Cardiac muscle cell (in vitro differentiated cells and primary cell): Measurements from ENCODE around the gene YRDC. TPM values are rescaled to one million over a fixed set of nuclear protein-coding genes. Genes with fewer than 3 reads are reported as not detected.

Source experiments
- DNase-seq, 2 donors: peaks; one replicate each; pipeline versions ENCODE4 v3.0.0 to v3.0.0-alpha.2; 2010 to 2017; ENCODE audit warnings: low read depth in 1 of 2, low spot score in 1 of 2
- H3K27ac ChIP-seq: fragments of 200-600 bp; sonication (generic); 2 replicates; pipeline ENCODE4 v1.5.1; 2016
- H3K27me3 ChIP-seq: fragments of 200-600 bp; sonication (generic); 2 replicates; pipeline ENCODE4 v1.6.0; 2016; ENCODE audit warnings: control low read depth
- H3K36me3 ChIP-seq: fragments of 200-600 bp; sonication (generic); 2 replicates; pipeline ENCODE4 v1.5.1; 2016; ENCODE audit warnings: control low read depth
- H3K4me1 ChIP-seq: fragments of 200-600 bp; sonication (generic); 2 replicates; pipeline ENCODE4 v1.8.1; 2017; ENCODE audit warnings: low read depth, mild to moderate bottlenecking, mixed run types
- H3K4me3 ChIP-seq: fragments of 200-600 bp; sonication (generic); 2 replicates; pipeline ENCODE4 v1.5.1; 2016; ENCODE audit warnings: mild to moderate bottlenecking
- H3K9me3 ChIP-seq: fragments of 200-600 bp; sonication (generic); 2 replicates; pipeline ENCODE4 v1.5.1; 2017; ENCODE audit warnings: low read depth, mild to moderate bottlenecking, control low read depth
- polyA plus RNA-seq: library from polyadenylated mRNA; unstranded; fragments of >200 nt; fragmentation: Nextera tagmentation; extraction: Ambion mirVana; gene quantifications from 2 replicates; pipeline ENCODE4 v1.2.1, GENCODE V29; 2016
- total RNA-seq: library from RNA; depleted of rRNA; stranded (reverse); fragments of >200 nt; gene quantifications from 2 replicates; pipeline ENCODE4 v1.2.3, GENCODE V29; 2016
- TF ChIP-seq, protein P1 (sequence below): IDR thresholded peaks from 2 replicates; pipeline ENCODE4 v1.5.1; 2012; ENCODE audit warnings: low read depth, mild to moderate bottlenecking, low read length

YRDC gene
- total and polyA plus RNA-seq, 2 experiments from 2014 or later: 9.7 to 22.2 TPM

DNA sequence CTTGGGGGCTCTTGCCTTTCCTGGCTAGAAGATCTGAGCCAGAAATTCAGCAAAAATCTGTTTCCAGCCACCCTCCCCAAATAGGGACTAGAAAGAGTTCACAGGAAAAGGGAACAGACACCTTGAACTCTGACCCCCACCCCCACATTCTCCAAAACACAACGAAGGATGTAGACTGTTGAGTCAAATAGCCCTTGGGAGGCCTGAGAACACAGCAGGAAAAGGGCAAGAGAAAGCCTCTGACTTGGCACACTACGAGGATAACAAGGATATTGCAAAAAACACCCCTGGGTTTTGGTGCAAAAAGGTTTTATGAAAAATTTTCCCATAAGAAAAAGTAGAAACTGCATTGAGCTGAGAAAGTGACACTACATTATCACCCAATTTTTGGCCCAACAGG is 1.9 kb upstream of the YRDC start:
- peak in 1 of 2 donors; percentile 12 for DNase-seq
- no peaks in the 10 kb centered on the region for H3K27me3 ChIP-seq
- TF ChIP-seq, protein P1, sequence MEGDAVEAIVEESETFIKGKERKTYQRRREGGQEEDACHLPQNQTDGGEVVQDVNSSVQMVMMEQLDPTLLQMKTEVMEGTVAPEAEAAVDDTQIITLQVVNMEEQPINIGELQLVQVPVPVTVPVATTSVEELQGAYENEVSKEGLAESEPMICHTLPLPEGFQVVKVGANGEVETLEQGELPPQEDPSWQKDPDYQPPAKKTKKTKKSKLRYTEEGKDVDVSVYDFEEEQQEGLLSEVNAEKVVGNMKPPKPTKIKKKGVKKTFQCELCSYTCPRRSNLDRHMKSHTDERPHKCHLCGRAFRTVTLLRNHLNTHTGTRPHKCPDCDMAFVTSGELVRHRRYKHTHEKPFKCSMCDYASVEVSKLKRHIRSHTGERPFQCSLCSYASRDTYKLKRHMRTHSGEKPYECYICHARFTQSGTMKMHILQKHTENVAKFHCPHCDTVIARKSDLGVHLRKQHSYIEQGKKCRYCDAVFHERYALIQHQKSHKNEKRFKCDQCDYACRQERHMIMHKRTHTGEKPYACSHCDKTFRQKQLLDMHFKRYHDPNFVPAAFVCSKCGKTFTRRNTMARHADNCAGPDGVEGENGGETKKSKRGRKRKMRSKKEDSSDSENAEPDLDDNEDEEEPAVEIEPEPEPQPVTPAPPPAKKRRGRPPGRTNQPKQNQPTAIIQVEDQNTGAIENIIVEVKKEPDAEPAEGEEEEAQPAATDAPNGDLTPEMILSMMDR: no peak
- H3K9me3 ChIP-seq: no peaks in the 10 kb centered on the region
- peaks cover 9% of the 10 kb centered on the region for H3K36me3 ChIP-seq
- H3K27ac ChIP-seq: no peak overlapping the region
- no peak overlapping the region for H3K4me3 ChIP-seq
- peaks cover 5% of the 10 kb centered on the region for H3K4me1 ChIP-seq

DNA sequence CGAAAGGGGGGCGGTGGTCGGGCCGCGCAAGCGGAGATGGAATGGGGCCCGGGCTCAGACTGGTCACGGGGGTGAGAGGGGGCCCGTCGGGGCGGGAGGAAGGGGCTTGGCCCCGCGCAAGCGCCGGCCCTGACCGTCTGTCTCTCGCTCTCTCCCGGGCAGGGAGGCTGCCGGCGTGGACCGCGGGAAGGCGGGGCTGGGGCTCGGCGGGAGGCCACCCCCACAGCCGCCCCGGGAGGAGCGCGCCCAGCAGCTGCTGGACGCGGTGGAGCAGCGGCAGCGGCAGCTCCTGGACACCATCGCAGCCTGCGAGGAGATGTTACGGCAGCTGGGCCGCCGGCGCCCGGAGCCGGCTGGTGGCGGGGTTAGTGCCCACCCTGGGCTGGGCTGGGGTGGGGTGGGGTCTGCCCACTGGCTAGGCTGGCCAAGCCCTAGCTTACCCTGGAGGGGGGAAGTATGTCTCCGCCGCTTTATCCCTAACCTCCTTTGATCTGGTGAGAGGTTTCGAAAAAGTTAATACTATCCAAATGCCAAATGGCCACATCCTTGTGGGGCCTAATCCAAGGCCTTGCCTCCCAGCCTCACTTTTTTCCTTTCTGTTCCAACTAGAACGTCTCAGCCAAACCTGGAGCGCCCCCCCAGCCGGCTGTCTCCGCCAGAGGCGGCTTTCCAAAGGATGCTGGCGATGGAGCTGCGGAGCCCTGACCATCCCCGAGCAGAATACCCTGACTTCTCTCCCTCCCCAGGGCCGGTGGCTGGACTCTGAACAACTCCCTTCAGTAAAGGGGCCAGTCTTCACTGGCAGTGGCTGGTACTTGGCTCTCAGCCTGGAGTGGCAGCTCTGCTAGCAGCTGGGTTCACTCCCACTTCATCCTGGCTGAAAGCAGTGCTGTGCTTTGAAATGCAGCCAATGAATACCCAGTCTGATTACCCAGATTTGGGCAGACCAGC is 636 bp upstream of the YRDC start:
- Histone ChIP-seq H3K27ac (peak overlapping the region; percentile 90), H3K4me1 (peaks cover 5% of the 10 kb centered on the region), H3K27me3 (no peaks in the 10 kb centered on the region), H3K36me3 (peaks cover 18% of the 10 kb centered on the region), H3K9me3 (no peaks in the 10 kb centered on the region), H3K4me3 (peak overlapping the region; percentile 56)
- TF ChIP-seq, protein P1: peak; percentile 7
- DNase-seq: peak; percentile 87 to 90

DNA sequence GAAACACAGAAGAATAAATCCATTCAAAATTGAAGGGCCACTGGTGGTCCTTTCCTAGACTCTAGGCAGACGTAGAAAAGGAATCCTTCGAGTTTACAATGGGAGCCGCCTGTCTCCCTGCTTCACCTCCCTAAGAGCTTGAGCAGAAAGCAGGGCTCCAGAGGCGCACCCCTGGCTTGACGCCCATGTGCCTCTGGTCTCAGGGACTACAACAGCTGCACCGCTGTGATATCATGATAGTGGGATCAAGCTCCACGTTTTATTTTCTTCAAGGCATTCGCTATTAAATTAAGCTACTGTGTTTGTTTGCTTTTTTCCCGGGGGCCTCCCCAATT is 821 bp downstream of the YRDC start:
- H3K27me3 ChIP-seq: no peaks in the 10 kb centered on the region
- peaks cover 5% of the 10 kb centered on the region for H3K4me1 ChIP-seq
- TF ChIP-seq, protein P1: no peak
- peak overlapping the region; percentile 56 for H3K4me3 ChIP-seq
- DNase-seq: no peak
- H3K27ac ChIP-seq: peak overlapping the region; percentile 90
- H3K36me3 ChIP-seq: peaks cover 30% of the 10 kb centered on the region
- H3K9me3 ChIP-seq: no peaks in the 10 kb centered on the region

DNA sequence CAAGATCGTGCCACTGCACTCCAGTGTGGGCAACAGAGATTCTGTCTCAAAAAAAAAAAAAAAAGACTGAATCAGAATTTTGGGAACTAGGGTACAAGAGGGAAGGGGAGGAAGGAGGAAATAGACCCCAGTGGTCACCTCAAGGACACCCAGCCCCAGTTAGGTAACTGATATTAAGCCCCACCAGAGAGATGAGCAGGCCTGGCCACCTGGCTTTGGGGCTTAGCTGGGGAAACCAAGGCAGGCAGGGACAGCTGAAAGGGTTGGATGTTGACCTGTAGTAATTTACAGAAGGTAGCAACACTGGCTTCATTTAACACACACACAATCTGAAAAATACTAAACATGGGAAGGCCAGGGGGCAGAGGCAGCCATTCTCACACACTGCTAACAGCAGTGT is 5.6 kb downstream of the YRDC start:
- no peak overlapping the region for H3K4me3 ChIP-seq
- H3K27me3 ChIP-seq: no peaks in the 10 kb centered on the region
- peaks cover 30% of the 10 kb centered on the region for H3K36me3 ChIP-seq
- H3K4me1 ChIP-seq: no peaks in the 10 kb centered on the region
- H3K9me3 ChIP-seq: no peaks in the 10 kb centered on the region
- no peak for DNase-seq
- H3K27ac ChIP-seq: no peak overlapping the region
- TF ChIP-seq, protein P1: no peak

DNA sequence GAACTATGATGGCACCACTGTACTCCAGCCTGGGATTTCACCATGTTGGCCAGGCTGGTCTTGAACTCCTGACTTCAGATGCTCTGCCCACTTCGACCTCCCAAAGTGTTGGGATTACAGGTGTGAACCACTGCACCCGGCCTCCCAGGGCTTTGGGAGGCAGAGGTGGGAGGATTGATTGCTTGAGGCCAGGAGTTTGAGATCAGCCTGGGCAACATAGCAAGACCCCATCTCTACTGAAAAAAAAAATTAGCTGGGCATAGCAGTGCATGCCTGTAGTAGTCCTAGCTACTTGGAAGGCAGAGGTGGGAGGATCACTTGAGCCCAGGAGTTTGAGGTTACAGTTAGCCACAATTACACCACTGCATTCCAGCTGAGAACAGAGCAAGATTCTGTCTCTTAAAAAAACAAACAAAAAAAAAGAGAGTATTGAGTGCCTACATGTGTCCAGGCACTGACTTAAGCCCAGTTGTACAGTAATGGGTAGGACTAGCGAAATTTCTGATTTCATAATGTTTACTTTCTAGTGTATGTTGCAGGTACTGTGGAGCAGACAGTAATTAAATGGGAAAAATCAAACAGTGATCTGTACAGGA is 10.2 kb downstream of the YRDC start:
- H3K4me3 ChIP-seq: no peak overlapping the region
- peaks cover 23% of the 10 kb centered on the region for H3K27me3 ChIP-seq
- TF ChIP-seq, protein P1: no peak
- peaks cover 4% of the 10 kb centered on the region for H3K36me3 ChIP-seq
- peak in 1 of 2 donors; percentile 67 for DNase-seq
- H3K4me1 ChIP-seq: no peaks in the 10 kb centered on the region
- no peak overlapping the region for H3K27ac ChIP-seq
- no peaks in the 10 kb centered on the region for H3K9me3 ChIP-seq
